GM23338 (cell line): Measurements from ENCODE around the gene SLC22A17. TPM values are rescaled to one million over a fixed set of nuclear protein-coding genes. Genes with fewer than 3 reads are reported as not detected.

ENCODE experiments used
- ATAC-seq: fragments of 200-7000 bp; cut with Tn5 transposase; 3 replicates; pipeline ENCODE4 v1.9.1; 2020
- DNase-seq: peaks from one replicate; pipeline ENCODE4 v3.0.0-alpha.2; 2015; ENCODE audit warnings: low spot score
- H2AFZ ChIP-seq: fragments of 200-600 bp; sonication (generic); 2 replicates; pipeline ENCODE4 v1.8.0; 2016; ENCODE audit warnings: antibody characterized with exemption, mild to moderate bottlenecking, moderate library complexity
- H3F3A ChIP-seq: fragments of 200-600 bp; sonication (generic); replicated peaks from 2 replicates; pipeline ENCODE4 v1.8.0; 2017; ENCODE audit warnings: antibody characterized with exemption, mixed run types, low read depth
- H3K27ac ChIP-seq: fragments of 200-600 bp; sonication (generic); 2 replicates; pipeline ENCODE4 v1.6.1; 2016; ENCODE audit warnings: low read depth
- H3K27me3 ChIP-seq: fragments of 200-600 bp; sonication (generic); 2 replicates; pipeline ENCODE4 v1.8.0; 2016; ENCODE audit warnings: mild to moderate bottlenecking, mixed run types, moderate library complexity; ENCODE audit not compliant: insufficient read depth
- H3K36me3 ChIP-seq: fragments of 200-600 bp; sonication (generic); 2 replicates; pipeline ENCODE4 v1.8.0; 2016; ENCODE audit warnings: mild to moderate bottlenecking; ENCODE audit not compliant: insufficient read depth
- H3K4me1 ChIP-seq: fragments of 200-600 bp; sonication (generic); 2 replicates; pipeline ENCODE4 v1.8.0; 2016; ENCODE audit warnings: mild to moderate bottlenecking, moderate library complexity; ENCODE audit not compliant: insufficient read depth
- H3K4me2 ChIP-seq: fragments of 200-600 bp; sonication (generic); 2 replicates; pipeline ENCODE4 v1.7.1; 2017; ENCODE audit warnings: mixed run types
- H3K4me3 ChIP-seq: fragments of 200-600 bp; sonication (generic); 2 replicates; pipeline ENCODE4 v1.6.1; 2016; ENCODE audit warnings: mixed run types
- H3K79me2 ChIP-seq: fragments of 200-600 bp; sonication (generic); replicated peaks from 2 replicates; pipeline ENCODE4 v1.8.0; 2017; ENCODE audit warnings: mild to moderate bottlenecking; ENCODE audit not compliant: insufficient read depth
- H3K9me2 ChIP-seq: fragments of 200-600 bp; sonication (generic); 2 replicates; pipeline ENCODE4 v1.8.0; 2017; ENCODE audit not compliant: insufficient read depth
- H4K20me1 ChIP-seq: fragments of 200-600 bp; sonication (generic); replicated peaks from 2 replicates; pipeline ENCODE4 v1.8.0; 2017; ENCODE audit warnings: mild to moderate bottlenecking; ENCODE audit not compliant: insufficient read depth
- H3K27ac Mint-ChIP-seq: 2 replicates; pipeline ENCODE4 v1.8.0; 2020; ENCODE audit warnings: inconsistent platforms, mild to moderate bottlenecking, moderate library complexity, mixed read lengths
- H3K27me3 Mint-ChIP-seq: 3 replicates; pipeline ENCODE4 v1.8.0; 2022; ENCODE audit warnings: low read depth, mild to moderate bottlenecking, moderate library complexity, mixed read lengths, inconsistent platforms; ENCODE audit not compliant: insufficient read depth, poor library complexity
- H3K36me3 Mint-ChIP-seq: 3 replicates; pipeline ENCODE4 v1.8.0; 2021; ENCODE audit warnings: low read depth, mild to moderate bottlenecking, inconsistent platforms, moderate library complexity, mixed read lengths
- H3K4me1 Mint-ChIP-seq: 3 replicates; pipeline ENCODE4 v1.8.0; 2020; ENCODE audit warnings: mild to moderate bottlenecking, inconsistent platforms, mixed read lengths
- H3K4me3 Mint-ChIP-seq: 3 replicates; pipeline ENCODE4 v1.8.0; 2021; ENCODE audit warnings: moderate library complexity, mild to moderate bottlenecking, inconsistent platforms, mixed read lengths
- H3K9me3 Mint-ChIP-seq: 3 replicates; pipeline ENCODE4 v1.8.0; 2020; ENCODE audit warnings: moderate library complexity, mild to moderate bottlenecking, inconsistent platforms, mixed read lengths
- CREB1 ChIP-seq: fragments of 250-450 bp; sonication (Bioruptor Pico); IDR thresholded peaks from 2 replicates; pipeline ENCODE4 v1.5.0; 2020; ENCODE audit warnings: low read depth, mild to moderate bottlenecking, moderate library complexity
- CTCF ChIP-seq, 2 experiments: fragments of 200-600 bp in 1 of 2; sonication (generic) in 1 of 2; conservative IDR thresholded peaks; 2 replicates each; pipeline versions ENCODE4 v1.5.1 to v1.6.1; 2016 to 2017; ENCODE audit warnings: antibody characterized with exemption in 2 of 2, low read depth in 2 of 2, mild to moderate bottlenecking in 2 of 2, moderate library complexity in 1 of 2
- EZH2 ChIP-seq: fragments of 200-600 bp; sonication (generic); IDR thresholded peaks from one replicate; pipeline ENCODE4 v1.8.0; 2017; ENCODE audit warnings: antibody characterized with exemption, mild to moderate bottlenecking, low read depth; ENCODE audit not compliant: unreplicated experiment
- EZH2phosphoT487 ChIP-seq: fragments of 200-600 bp; sonication (generic); IDR thresholded peaks from one replicate; pipeline ENCODE4 v1.8.1; 2018; ENCODE audit warnings: antibody characterized with exemption; ENCODE audit not compliant: unreplicated experiment
- JUNB ChIP-seq: IDR thresholded peaks from one replicate; pipeline ENCODE4 v1.6.1; 2016; ENCODE audit warnings: antibody characterized with exemption; ENCODE audit not compliant: unreplicated experiment
- NANOG ChIP-seq: IDR thresholded peaks from 2 replicates; pipeline ENCODE4 v1.6.1; 2016; ENCODE audit warnings: antibody characterized with exemption, borderline replicate concordance
- REST ChIP-seq: IDR thresholded peaks from one replicate; pipeline ENCODE4 v1.6.1; 2018; ENCODE audit warnings: antibody characterized with exemption; ENCODE audit not compliant: unreplicated experiment
- STAT1 ChIP-seq: IDR thresholded peaks from one replicate; pipeline ENCODE4 v1.6.1; 2016; ENCODE audit warnings: antibody characterized with exemption; ENCODE audit not compliant: unreplicated experiment
- ZNF114 ChIP-seq: fragments of 250-450 bp; sonication (Bioruptor Pico); IDR thresholded peaks from 2 replicates; pipeline ENCODE4 v1.5.0; 2020; ENCODE audit warnings: mild to moderate bottlenecking, moderate library complexity
- ZNF462 ChIP-seq: fragments of 250-450 bp; sonication (Bioruptor Pico); IDR thresholded peaks from 2 replicates; pipeline ENCODE4 v1.5.0; 2020; ENCODE audit warnings: mild to moderate bottlenecking, moderate library complexity
- polyA plus RNA-seq: library from polyadenylated mRNA; unstranded; fragments of >200 nt; fragmentation: Nextera tagmentation; extraction: Ambion mirVana; gene quantifications from 2 replicates; pipeline ENCODE4 v1.2.1, GENCODE V29; 2016
- total RNA-seq: library from RNA; depleted of rRNA; stranded (reverse); fragments of >200 nt; shearing (Covaris generic); gene quantifications from 2 replicates; pipeline ENCODE4 v1.2.3, GENCODE V29; 2014

The SLC22A17 gene
- total and polyA plus RNA-seq, 2 experiments from 2014 or later, result 28.6 to 56.6 TPM

GRCh38 chr14:23380976-23381375 is 28.3 kb upstream of the SLC22A17 start (continued):
- TF ChIP-seq ZNF462 (CRISPR knock-in tag), result no peak
- TF ChIP-seq STAT1, result no peak
- TF ChIP-seq EZH2, result no peak
- TF ChIP-seq NANOG, result no peak
- no peak for TF ChIP-seq CTCF (conservative IDR thresholded peaks at IDR 0.05; ENCODE audit: low read depth in 2 of 2)

GRCh38 chr14:23380197-23380914 is 27.7 kb upstream of the SLC22A17 start:
- H3K27me3 ChIP-seq, result peaks cover 31% of the 10 kb centered on the region; the same call in 1 of the 2 replicates
- ATAC-seq, result no peak
- no peak overlapping the region for H3K4me3 ChIP-seq
- H4K20me1 ChIP-seq, result no peaks in the 10 kb centered on the region; the same call in 1 of the 2 replicates
- Mint-ChIP-seq H3K27ac (no peak overlapping the region), H3K4me3 (no peak overlapping the region; the same call in 2 of the 3 replicates), H3K27me3 (peaks cover 23% of the 10 kb centered on the region), H3K9me3 (no peaks in the 10 kb centered on the region; the same call in 2 of the 3 replicates), H3K4me1 (peaks cover 19% of the 10 kb centered on the region), H3K36me3 (no peaks in the 10 kb centered on the region)
- H3K36me3 ChIP-seq, result no peaks in the 10 kb centered on the region
- no peaks in the 10 kb centered on the region for H3F3A ChIP-seq
- no peaks in the 10 kb centered on the region for H3K9me2 ChIP-seq
- no peak overlapping the region for H2AFZ ChIP-seq
- H3K27ac ChIP-seq, result no peak overlapping the region
- H3K79me2 ChIP-seq, result no peaks in the 10 kb centered on the region
- H3K4me2 ChIP-seq, result no peak overlapping the region
- peaks cover 9% of the 10 kb centered on the region; the same call in 1 of the 2 replicates for H3K4me1 ChIP-seq
- no peak for DNase-seq
- no peak for TF ChIP-seq JUNB
- no peak for TF ChIP-seq CREB1 (CRISPR knock-in tag)
- no peak for TF ChIP-seq ZNF114 (CRISPR knock-in tag)
- no peak for TF ChIP-seq EZH2phosphoT487
- TF ChIP-seq CTCF (conservative IDR thresholded peaks at IDR 0.05; ENCODE audit: low read depth in 2 of 2), result no peak
- TF ChIP-seq REST, result no peak
- no peak for TF ChIP-seq EZH2
